ENCODE data around the gene ITIH3.

Gene ITIH3

GRCh38 chr3:52801839-52802238 lies 7.2 kb downstream of the ITIH3 start:
- no peak overlapping the region for H3K4me2 ChIP-seq
- TF ChIP-seq CTCF (conservative IDR thresholded peaks at IDR 0.05; ENCODE audit: low read depth, low read length) = no peak
- H3K27ac ChIP-seq = no peak overlapping the region
- H3K4me3 ChIP-seq (IDR thresholded peaks at IDR 0.05; ENCODE audit: insufficient read depth, low read depth, low read length) = no peak overlapping the region
- H3K4me1 ChIP-seq (ENCODE audit: low read depth, poor library complexity, severe bottlenecking) = no peaks in the 10 kb centered on the region
- H4K20me1 ChIP-seq (ENCODE audit: insufficient read depth) = no peaks in the 10 kb centered on the region
- H3K9ac ChIP-seq = no peak overlapping the region
- H3K27me3 ChIP-seq (ENCODE audit: insufficient read depth, low read depth) = no peaks in the 10 kb centered on the region
- H2AFZ ChIP-seq (ENCODE audit: low read depth) = no peak overlapping the region
- no peaks in the 10 kb centered on the region for H3K36me3 ChIP-seq (ENCODE audit: insufficient read depth)
- no peaks in the 10 kb centered on the region for H3K79me2 ChIP-seq (ENCODE audit: insufficient read depth, low read depth)

GRCh38 chr3:52805270-52806039 lies 10.9 kb downstream of the ITIH3 start:
- Histone ChIP-seq H2AFZ (ENCODE audit: low read depth) (no peak overlapping the region), H3K79me2 (ENCODE audit: insufficient read depth, low read depth) (no peaks in the 10 kb centered on the region), H3K36me3 (ENCODE audit: insufficient read depth) (no peaks in the 10 kb centered on the region), H3K27ac (no peak overlapping the region), H3K9ac (no peak overlapping the region), H3K4me1 (ENCODE audit: low read depth, poor library complexity, severe bottlenecking) (no peaks in the 10 kb centered on the region), H3K4me3 (IDR thresholded peaks at IDR 0.05; ENCODE audit: insufficient read depth, low read depth, low read length) (no peak overlapping the region), H3K27me3 (ENCODE audit: insufficient read depth, low read depth) (no peaks in the 10 kb centered on the region), H3K4me2 (no peak overlapping the region), H4K20me1 (ENCODE audit: insufficient read depth) (no peaks in the 10 kb centered on the region)
- TF ChIP-seq CTCF (conservative IDR thresholded peaks at IDR 0.05; ENCODE audit: low read depth, low read length) = no peak

GRCh38 chr3:52809149-52809548 lies 14.6 kb downstream of the ITIH3 start:
- no peak overlapping the region for H3K27ac ChIP-seq
- H2AFZ ChIP-seq (ENCODE audit: low read depth) = no peak overlapping the region
- H3K9ac ChIP-seq = no peak overlapping the region
- H3K4me2 ChIP-seq = no peak overlapping the region
- H3K36me3 ChIP-seq (ENCODE audit: insufficient read depth) = no peaks in the 10 kb centered on the region
- no peak for TF ChIP-seq CTCF (conservative IDR thresholded peaks at IDR 0.05; ENCODE audit: low read depth, low read length)
- H3K4me1 ChIP-seq (ENCODE audit: low read depth, poor library complexity, severe bottlenecking) = no peaks in the 10 kb centered on the region
- H3K27me3 ChIP-seq (ENCODE audit: insufficient read depth, low read depth) = no peaks in the 10 kb centered on the region
- no peak overlapping the region for H3K4me3 ChIP-seq (IDR thresholded peaks at IDR 0.05; ENCODE audit: insufficient read depth, low read depth, low read length)
- H4K20me1 ChIP-seq (ENCODE audit: insufficient read depth) = no peaks in the 10 kb centered on the region
- H3K79me2 ChIP-seq (ENCODE audit: insufficient read depth, low read depth) = no peaks in the 10 kb centered on the region

GRCh38 chr3:52809662-52810377 lies 15.2 kb downstream of the ITIH3 start:
- Histone ChIP-seq H3K4me3 (IDR thresholded peaks at IDR 0.05; ENCODE audit: insufficient read depth, low read depth, low read length) (no peak overlapping the region), H3K4me1 (ENCODE audit: low read depth, poor library complexity, severe bottlenecking) (no peaks in the 10 kb centered on the region), H4K20me1 (ENCODE audit: insufficient read depth) (no peaks in the 10 kb centered on the region), H3K9ac (no peak overlapping the region), H2AFZ (ENCODE audit: low read depth) (no peak overlapping the region), H3K36me3 (ENCODE audit: insufficient read depth) (no peaks in the 10 kb centered on the region), H3K4me2 (no peak overlapping the region), H3K27ac (no peak overlapping the region), H3K79me2 (ENCODE audit: insufficient read depth, low read depth) (no peaks in the 10 kb centered on the region), H3K27me3 (ENCODE audit: insufficient read depth, low read depth) (no peaks in the 10 kb centered on the region)
- TF ChIP-seq CTCF (conservative IDR thresholded peaks at IDR 0.05; ENCODE audit: low read depth, low read length) = no peak
